HUES64 (cell line): ENCODE measurements around the gene PHKA2.

ENCODE experiments used
- H3K27ac ChIP-seq: 2 replicates; pipeline ENCODE4 v1.7.0; 2013; ENCODE audit warnings: low read depth, low read length, inconsistent platforms
- H3K27me3 ChIP-seq: 2 replicates; pipeline ENCODE4 v1.6.1; 2013; ENCODE audit warnings: mild to moderate bottlenecking, low read length; ENCODE audit not compliant: insufficient read depth
- H3K36me3 ChIP-seq: 2 replicates; pipeline ENCODE4 v1.6.1; 2013; ENCODE audit warnings: mild to moderate bottlenecking, low read length; ENCODE audit not compliant: insufficient read depth
- H3K4me1 ChIP-seq: 2 replicates; pipeline ENCODE4 v1.6.1; 2013; ENCODE audit warnings: mild to moderate bottlenecking, low read length, moderate library complexity; ENCODE audit not compliant: insufficient read depth
- H3K4me3 ChIP-seq: 2 replicates; pipeline ENCODE4 v1.5.1; 2013; ENCODE audit warnings: mild to moderate bottlenecking, low read length, moderate library complexity
- H3K9ac ChIP-seq: 2 replicates; pipeline ENCODE4 v1.6.1; 2013; ENCODE audit warnings: mild to moderate bottlenecking, low read depth, low read length
- H3K9me3 ChIP-seq: 2 replicates; pipeline ENCODE4 v1.6.1; 2013; ENCODE audit warnings: low read depth, low read length; ENCODE audit not compliant: insufficient read depth
- WGBS: fragments of 150-250, 120-280 bp; methylation state at CpG from one replicate; pipeline ENCODE4 v1.1.7; 2013; ENCODE audit warnings: missing lambda C conversion rate; 5-methylcytosine and 5-hydroxymethylcytosine counted together

Gene PHKA2

DNA sequence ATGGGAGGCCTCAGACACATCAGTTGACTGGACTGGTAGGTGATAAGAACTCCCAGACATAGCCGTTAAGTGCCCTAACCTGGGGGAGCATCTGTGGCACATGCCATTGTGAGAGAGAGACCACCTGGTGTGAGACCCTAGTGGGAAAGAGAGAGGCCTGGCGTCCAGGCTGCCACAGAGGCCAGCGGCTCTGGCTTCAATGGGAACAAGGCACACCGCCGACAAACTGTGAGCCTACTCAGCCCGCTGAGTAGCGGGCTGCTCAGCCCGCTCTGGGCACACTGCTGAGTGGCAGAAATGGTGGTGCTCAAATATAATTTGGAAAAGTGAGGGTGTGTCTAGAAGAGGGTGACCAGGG is 34.0 kb downstream of the PHKA2 start:
- Histone ChIP-seq H3K4me3 (no peak overlapping the region), H3K27me3 (no peaks in the 10 kb centered on the region), H3K9me3 (no peaks in the 10 kb centered on the region), H3K9ac (no peak overlapping the region), H3K36me3 (peaks cover 18% of the 10 kb centered on the region; the same call in 1 of the 2 replicates), H3K27ac (no peak overlapping the region), H3K4me1 (no peaks in the 10 kb centered on the region)
- WGBS: 84% methylated on average over 8 of the region's 8 CpGs

DNA sequence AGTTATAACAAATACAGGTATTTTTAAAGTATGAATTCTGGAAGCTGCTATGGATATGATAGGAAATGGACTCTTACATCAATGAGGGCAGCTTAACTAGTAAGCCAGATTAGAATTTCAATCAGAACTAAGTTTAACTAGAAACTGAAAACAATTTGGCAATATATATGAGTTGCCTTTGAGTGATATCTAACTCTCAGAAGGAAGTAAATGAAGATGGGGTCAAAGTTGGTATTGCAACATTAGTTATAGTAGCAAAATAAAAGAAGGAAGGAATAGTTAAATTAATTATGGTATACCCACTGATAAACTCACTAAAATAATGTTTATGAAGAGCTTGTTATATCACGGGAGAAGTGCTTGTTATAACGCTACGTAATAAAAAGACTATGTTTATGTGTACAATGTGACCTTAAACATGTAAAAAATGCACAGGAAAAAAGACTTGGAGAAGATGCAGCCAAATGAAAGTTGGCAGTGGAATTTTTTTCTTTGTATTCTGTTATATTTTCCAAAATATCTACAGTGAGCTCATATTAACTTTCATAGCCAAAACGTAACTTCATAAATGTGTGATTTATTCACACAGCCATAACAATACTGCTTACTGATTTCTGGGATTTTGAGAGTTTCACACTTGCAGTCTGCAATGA is 34.5 kb downstream of the PHKA2 start:
- Histone ChIP-seq H3K27ac (no peak overlapping the region), H3K4me1 (no peaks in the 10 kb centered on the region), H3K9me3 (no peaks in the 10 kb centered on the region), H3K4me3 (no peak overlapping the region), H3K27me3 (no peaks in the 10 kb centered on the region), H3K36me3 (peaks cover 22% of the 10 kb centered on the region; the same call in 1 of the 2 replicates), H3K9ac (no peak overlapping the region)
- 98% methylated on average over 4 of the region's 4 CpGs for WGBS

DNA sequence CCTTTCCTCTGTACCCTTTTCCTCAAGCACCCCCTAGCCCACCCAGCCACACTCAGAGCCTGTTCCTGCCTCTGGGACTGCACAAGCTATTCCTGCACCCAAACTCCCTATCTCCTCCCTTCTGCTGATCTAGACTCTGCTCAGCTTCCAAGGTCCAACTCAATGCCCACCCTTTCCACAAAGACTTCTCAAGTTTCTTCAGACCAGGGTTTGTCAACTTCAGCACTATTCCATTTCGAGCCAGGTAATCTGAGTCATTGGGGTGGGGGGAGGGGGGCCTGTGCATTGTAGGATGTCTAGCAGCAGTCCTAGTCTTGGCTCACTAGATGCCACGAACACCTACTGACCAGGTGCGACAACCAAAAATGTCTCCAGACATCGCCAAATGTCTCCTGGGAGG is 37.3 kb downstream of the PHKA2 start:
- Histone ChIP-seq H3K36me3 (peaks cover 26% of the 10 kb centered on the region), H3K4me3 (no peak overlapping the region)
- WGBS: 94% methylated on average over 4 of the region's 4 CpGs

DNA sequence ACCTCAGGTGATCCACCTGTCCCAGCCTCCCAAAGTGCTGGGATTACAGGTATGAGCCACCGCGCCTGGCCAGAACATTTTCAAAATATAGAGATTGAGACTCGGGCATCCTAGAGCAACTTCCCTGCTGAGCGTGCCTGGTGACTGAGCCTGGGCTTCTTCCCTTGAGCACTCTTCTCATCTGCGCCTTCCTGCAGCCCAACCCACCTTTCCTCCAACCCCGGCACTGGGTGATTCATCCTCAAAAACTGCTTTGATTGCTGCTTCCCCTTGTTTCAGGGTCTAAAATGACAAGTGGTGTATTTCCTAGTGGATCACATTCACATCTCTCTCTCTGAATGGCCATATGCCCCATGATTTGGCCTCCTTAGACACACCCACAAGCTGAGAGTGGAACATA is 37.8 kb downstream of the PHKA2 start:
- H3K9ac ChIP-seq: no peak overlapping the region

More for the DNA sequence above, 37.3 kb downstream of the PHKA2 start:
- H3K4me1 ChIP-seq: no peaks in the 10 kb centered on the region
- no peaks in the 10 kb centered on the region for H3K9me3 ChIP-seq
- H3K27ac ChIP-seq: no peak overlapping the region
- H3K27me3 ChIP-seq: no peaks in the 10 kb centered on the region
- H3K9ac ChIP-seq: no peak overlapping the region

DNA sequence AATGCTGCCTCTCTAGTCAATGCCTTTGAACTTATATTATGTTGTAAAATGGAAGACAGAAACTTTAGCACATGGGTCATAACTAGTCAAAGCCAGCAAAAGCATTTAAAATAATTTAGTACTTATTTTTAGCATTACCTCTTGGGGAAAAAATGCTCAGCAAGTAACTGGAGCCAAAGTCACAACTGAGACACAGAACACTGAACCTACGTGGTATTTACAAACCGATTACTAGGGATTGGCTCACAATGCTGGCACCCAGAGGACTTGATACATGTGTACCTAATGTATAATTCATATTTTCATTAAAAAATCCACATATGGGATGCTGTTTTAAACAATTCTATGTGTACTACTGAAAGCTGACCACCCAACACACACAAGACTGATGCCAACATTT is 38.4 kb downstream of the PHKA2 start:
- H3K4me3 ChIP-seq: no peak overlapping the region
- WGBS: 100% methylated on average over 2 of the region's 2 CpGs
- H3K36me3 ChIP-seq: peaks cover 23% of the 10 kb centered on the region
- H3K27me3 ChIP-seq: no peaks in the 10 kb centered on the region
- H3K9ac ChIP-seq: no peak overlapping the region
- no peaks in the 10 kb centered on the region for H3K9me3 ChIP-seq
- no peak overlapping the region for H3K27ac ChIP-seq
- no peaks in the 10 kb centered on the region for H3K4me1 ChIP-seq

More for the DNA sequence above, 37.8 kb downstream of the PHKA2 start:
- Histone ChIP-seq H3K4me3 (no peak overlapping the region), H3K27me3 (no peaks in the 10 kb centered on the region), H3K9me3 (no peaks in the 10 kb centered on the region), H3K4me1 (no peaks in the 10 kb centered on the region), H3K36me3 (peaks cover 24% of the 10 kb centered on the region), H3K27ac (no peak overlapping the region)
- WGBS: 89% methylated on average over 6 of the region's 6 CpGs

DNA sequence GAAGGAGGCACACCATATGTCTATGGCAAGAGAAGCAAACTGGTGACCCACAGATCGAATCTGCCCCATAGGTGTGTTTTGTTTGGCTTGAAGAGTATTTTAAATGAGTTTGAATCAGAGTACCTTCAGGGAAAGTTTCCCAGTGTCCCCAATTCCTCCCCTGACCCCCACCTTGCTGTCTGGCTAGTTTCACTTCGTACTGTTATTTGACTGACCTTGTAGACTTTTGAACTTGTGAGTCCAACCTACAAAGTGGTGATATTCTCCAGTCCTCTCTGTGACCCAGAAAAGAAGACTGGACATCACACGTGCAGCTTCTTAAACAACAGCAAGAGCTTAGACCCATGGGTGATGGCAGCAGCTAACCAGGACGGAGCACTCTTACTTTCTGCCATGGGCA is 39.4 kb downstream of the PHKA2 start:
- H3K27me3 ChIP-seq: no peaks in the 10 kb centered on the region
- H3K9me3 ChIP-seq: no peaks in the 10 kb centered on the region
- no peaks in the 10 kb centered on the region for H3K4me1 ChIP-seq
- peaks cover 21% of the 10 kb centered on the region for H3K36me3 ChIP-seq
- no peak overlapping the region for H3K4me3 ChIP-seq
- no peak overlapping the region for H3K27ac ChIP-seq
- WGBS: 93% methylated on average over 4 of the region's 4 CpGs
- no peak overlapping the region for H3K9ac ChIP-seq

DNA sequence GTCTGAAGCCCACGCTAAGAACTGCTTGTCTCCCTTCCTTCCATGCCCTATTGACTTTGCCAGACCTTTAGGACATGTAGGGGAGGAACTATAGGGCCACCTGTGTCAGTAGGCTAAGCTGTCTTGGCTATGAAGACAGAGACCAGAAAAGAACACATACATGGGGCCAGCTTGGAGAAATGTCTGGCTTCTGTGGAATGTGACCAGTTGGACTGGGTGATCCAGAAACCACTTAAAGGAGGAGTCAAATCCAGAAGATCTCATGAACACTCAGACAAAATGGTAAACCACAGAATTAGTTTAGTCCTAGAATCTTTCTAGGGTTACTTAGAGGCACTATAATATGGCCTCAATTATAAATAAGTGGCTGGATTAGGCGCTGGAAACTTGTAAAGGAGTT is 42.0 kb downstream of the PHKA2 start:
- WGBS: 96% methylated on average over 2 of the region's 2 CpGs
- Histone ChIP-seq H3K36me3 (peaks cover 27% of the 10 kb centered on the region), H3K27me3 (no peaks in the 10 kb centered on the region)

DNA sequence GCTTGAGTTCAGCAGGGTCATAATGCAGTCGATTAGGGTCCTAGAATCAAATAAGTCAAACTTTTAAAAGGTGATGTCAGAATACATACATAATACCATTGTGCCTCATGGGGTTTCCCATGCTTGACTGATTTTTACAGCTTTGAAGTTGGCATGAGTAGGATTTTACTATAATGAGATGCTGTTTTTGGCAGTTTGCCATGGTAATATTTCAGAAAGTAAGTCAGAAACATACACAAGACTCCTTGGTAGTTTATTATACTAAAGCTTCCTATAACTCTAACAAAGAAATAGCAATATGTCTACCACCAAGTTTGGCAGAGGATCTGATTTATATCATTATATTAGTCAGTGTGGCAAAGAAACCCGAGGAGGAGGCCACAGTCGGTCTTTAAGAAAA is 45.2 kb downstream of the PHKA2 start:
- H3K36me3 ChIP-seq: peaks cover 36% of the 10 kb centered on the region
- H3K4me3 ChIP-seq: no peak overlapping the region
- H3K9ac ChIP-seq: no peak overlapping the region
- no peaks in the 10 kb centered on the region for H3K4me1 ChIP-seq
- no peaks in the 10 kb centered on the region for H3K27me3 ChIP-seq
- H3K9me3 ChIP-seq: no peaks in the 10 kb centered on the region
- no peak overlapping the region for H3K27ac ChIP-seq
- WGBS: 100% methylated on average over 1 of the region's 3 CpGs

More for the DNA sequence above, 42.0 kb downstream of the PHKA2 start:
- Histone ChIP-seq H3K9me3 (no peaks in the 10 kb centered on the region), H3K4me3 (no peak overlapping the region), H3K4me1 (no peaks in the 10 kb centered on the region), H3K27ac (no peak overlapping the region), H3K9ac (no peak overlapping the region)

DNA sequence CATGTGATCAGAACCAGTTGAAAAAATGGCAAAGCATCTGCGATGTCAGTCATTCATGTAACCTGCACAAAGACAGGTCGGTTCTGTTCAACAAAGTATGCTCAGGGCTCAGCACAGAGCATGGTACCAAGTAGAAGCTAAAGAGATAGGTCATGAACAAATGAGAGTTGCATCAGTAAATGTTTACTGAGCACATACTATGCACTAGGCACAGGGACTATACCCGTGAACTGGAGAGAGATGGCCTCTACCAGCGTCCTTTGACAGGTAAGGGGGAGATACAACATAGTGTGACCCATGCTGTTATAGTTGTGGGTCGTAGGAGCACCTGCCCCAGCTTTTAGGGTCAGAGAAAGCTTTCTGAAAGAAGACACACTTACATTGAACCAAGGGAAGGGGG is 46.7 kb downstream of the PHKA2 start:
- no peak overlapping the region for H3K27ac ChIP-seq
- no peaks in the 10 kb centered on the region for H3K27me3 ChIP-seq
- peaks cover 34% of the 10 kb centered on the region for H3K36me3 ChIP-seq
- H3K9ac ChIP-seq: no peak overlapping the region
- 89% methylated on average over 5 of the region's 5 CpGs for WGBS
- no peak overlapping the region for H3K4me3 ChIP-seq
- H3K4me1 ChIP-seq: no peaks in the 10 kb centered on the region
- no peaks in the 10 kb centered on the region for H3K9me3 ChIP-seq

DNA sequence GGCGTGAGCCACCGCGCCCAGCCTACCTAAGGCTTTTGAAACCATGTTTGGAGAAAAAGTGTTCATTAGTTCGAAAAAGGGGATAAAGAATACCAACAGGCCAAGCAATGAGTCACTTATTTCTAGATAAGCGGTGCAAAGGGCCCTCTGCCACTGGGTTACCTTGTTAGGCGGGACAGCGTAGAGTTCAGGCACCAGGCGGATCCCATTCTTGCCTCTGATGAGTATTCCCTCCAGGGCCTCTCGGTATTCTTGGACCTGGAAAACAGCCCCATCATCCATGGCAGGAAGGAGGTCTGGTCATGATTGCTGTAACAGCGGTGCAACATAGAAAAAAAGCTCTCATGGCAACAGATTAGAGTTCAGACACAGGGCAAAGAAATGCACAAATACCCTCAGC is 48.0 kb downstream of the PHKA2 start:
- Histone ChIP-seq H3K27ac (no peak overlapping the region), H3K9me3 (no peaks in the 10 kb centered on the region), H3K4me1 (no peaks in the 10 kb centered on the region), H3K9ac (no peak overlapping the region), H3K27me3 (no peaks in the 10 kb centered on the region), H3K4me3 (no peak overlapping the region), H3K36me3 (peaks cover 27% of the 10 kb centered on the region)
- WGBS: 95% methylated on average over 10 of the region's 10 CpGs

DNA sequence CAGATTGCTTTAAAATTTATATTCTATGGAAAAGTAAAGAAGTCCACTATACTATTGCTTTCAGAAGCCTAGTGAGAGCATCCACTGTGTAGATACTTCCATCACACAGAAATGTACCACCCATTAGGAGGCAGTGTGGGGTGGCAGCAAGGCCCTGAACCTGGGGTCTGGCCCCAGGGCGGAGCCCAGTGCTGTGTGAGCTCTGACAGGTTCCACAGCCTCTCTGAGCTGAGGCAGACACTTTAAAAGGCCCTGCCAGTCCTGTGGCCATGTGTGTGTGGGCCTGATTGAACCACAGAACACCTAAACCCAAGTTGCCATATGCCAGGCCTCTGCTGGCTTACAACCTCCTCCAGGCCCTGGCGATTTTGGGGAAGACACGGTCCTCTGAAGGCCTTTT is 49.2 kb downstream of the PHKA2 start:
- no peak overlapping the region for H3K27ac ChIP-seq
- H3K4me3 ChIP-seq: no peak overlapping the region
- H3K9me3 ChIP-seq: no peaks in the 10 kb centered on the region
- no peak overlapping the region for H3K9ac ChIP-seq
- H3K27me3 ChIP-seq: no peaks in the 10 kb centered on the region
- no peaks in the 10 kb centered on the region for H3K4me1 ChIP-seq
- WGBS: 97% methylated on average over 3 of the region's 3 CpGs
- H3K36me3 ChIP-seq: peaks cover 27% of the 10 kb centered on the region

DNA sequence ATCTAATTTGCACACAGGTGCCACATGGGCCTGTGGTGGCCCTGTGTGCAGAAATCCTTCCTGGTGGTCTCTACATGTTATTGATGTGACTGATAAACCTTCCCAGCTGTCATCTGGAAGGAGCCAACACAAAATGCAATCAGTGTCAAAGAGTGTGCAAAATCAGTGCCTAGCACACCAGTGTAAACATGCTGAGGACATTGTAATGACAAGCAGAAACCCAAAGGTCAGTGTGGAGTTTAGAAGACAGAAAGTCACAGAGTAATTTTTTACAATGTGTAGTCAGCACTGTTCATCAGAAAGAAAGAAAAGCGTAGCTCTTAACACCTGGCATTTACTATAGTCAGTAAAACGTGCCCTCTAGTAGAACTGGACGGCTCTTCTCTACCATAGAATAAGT is 50.3 kb downstream of the PHKA2 start:
- H3K9ac ChIP-seq: no peak overlapping the region
- WGBS: 78% methylated on average over 3 of the region's 3 CpGs
- H3K9me3 ChIP-seq: no peaks in the 10 kb centered on the region
- H3K27me3 ChIP-seq: no peaks in the 10 kb centered on the region
- H3K36me3 ChIP-seq: peaks cover 29% of the 10 kb centered on the region
- no peaks in the 10 kb centered on the region for H3K4me1 ChIP-seq
- no peak overlapping the region for H3K4me3 ChIP-seq
- H3K27ac ChIP-seq: no peak overlapping the region
